ENCODE measurements around the gene DPP8.
A peak's percentile ranks its signal among the peaks of the same experiment; 100 is the strongest.

DPP8 gene

GRCh38 chr15:65420975-65421359 is 96.5 kb downstream of the DPP8 start:
- H2AFZ ChIP-seq (ENCODE audit: low read depth, low read length): peak overlapping the region; percentile 43
- peak overlapping the region; percentile 55 for H2BK120ac ChIP-seq (ENCODE audit: low read depth, low read length)
- peaks cover 5% of the 10 kb centered on the region for H3K79me1 ChIP-seq (replicated peaks; ENCODE audit: low read length, poor library complexity, severe bottlenecking)
- peak overlapping the region in 1 of 2 experiments; percentile 46 for H3K23ac ChIP-seq (ENCODE audit: low read length in 2 of 2)
- H2AK5ac ChIP-seq (ENCODE audit: low read length, severe bottlenecking): peak overlapping the region; percentile 64
- peak overlapping the region; percentile 8 for H2BK15ac ChIP-seq (ENCODE audit: low read depth, poor library complexity, severe bottlenecking)
- H3K4ac ChIP-seq (ENCODE audit: low read depth in 1 of 2, low read length in 2 of 2): peak overlapping the region; percentile 69 to 70
- DNase-seq: no peak
- peak overlapping the region; percentile 60 for H3K4me2 ChIP-seq (ENCODE audit: low read length, poor library complexity, severe bottlenecking)
- H2BK12ac ChIP-seq (ENCODE audit: low read length in 2 of 2): peak overlapping the region; percentile 59 to 75
- H3K27me3 ChIP-seq (ENCODE audit: control insufficient read depth in 1 of 2, insufficient read depth in 1 of 2, low read length in 2 of 2): peaks cover 0 to 49% of the 10 kb centered on the region in 2 experiments
- peak overlapping the region; percentile 68 for H3K9ac ChIP-seq (ENCODE audit: low read length)
- 12% methylated on average over 16 of the region's 17 CpGs for WGBS
- peak overlapping the region; percentile 61 to 76 for H3K18ac ChIP-seq (ENCODE audit: low read depth in 1 of 2, low read length in 2 of 2)
- peak overlapping the region; percentile 61 for H4K8ac ChIP-seq (ENCODE audit: low read length)
- H3K27ac ChIP-seq (ENCODE audit: low read length, poor library complexity, severe bottlenecking): peak overlapping the region; percentile 96
- H3K4me3 ChIP-seq (ENCODE audit: insufficient read depth in 1 of 2, low read depth in 1 of 2, low read length in 2 of 2): peak overlapping the region; percentile 53 to 96
- H3K14ac ChIP-seq (ENCODE audit: low read length in 2 of 2): peak overlapping the region in 1 of 2 experiments; percentile 67
- H4K91ac ChIP-seq (ENCODE audit: low read length): peak overlapping the region; percentile 62
- no peaks in the 10 kb centered on the region for H3K9me3 ChIP-seq (ENCODE audit: control insufficient read depth, low read length)
- H3K36me3 ChIP-seq (ENCODE audit: control insufficient read depth in 1 of 2, insufficient read depth in 2 of 2, low read depth in 1 of 2, low read length in 2 of 2): no peaks in the 10 kb centered on the region
- peaks cover 26% of the 10 kb centered on the region for H3K4me1 ChIP-seq (ENCODE audit: control insufficient read depth, insufficient read depth, low read depth, low read length)
- peak overlapping the region; percentile 81 for H2BK5ac ChIP-seq (ENCODE audit: low read depth, low read length, poor library complexity, severe bottlenecking)

GRCh38 chr15:65418596-65418995 is 98.9 kb downstream of the DPP8 start:
- H3K79me1 ChIP-seq (replicated peaks; ENCODE audit: low read length, poor library complexity, severe bottlenecking): peaks cover 8% of the 10 kb centered on the region
- peaks cover 40% of the 10 kb centered on the region for H3K4me1 ChIP-seq (ENCODE audit: control insufficient read depth, insufficient read depth, low read depth, low read length)
- H3K9ac ChIP-seq (ENCODE audit: low read length): no peak overlapping the region
- H3K27me3 ChIP-seq (ENCODE audit: control insufficient read depth in 1 of 2, insufficient read depth in 1 of 2, low read length in 2 of 2): peaks cover 0 to 45% of the 10 kb centered on the region in 2 experiments
- peak overlapping the region; percentile 3 for H2AK5ac ChIP-seq (ENCODE audit: low read length, severe bottlenecking)
- H3K27ac ChIP-seq (ENCODE audit: low read length, poor library complexity, severe bottlenecking): no peak overlapping the region
- no peak overlapping the region for H3K18ac ChIP-seq (ENCODE audit: low read depth in 1 of 2, low read length in 2 of 2)
- H2AFZ ChIP-seq (ENCODE audit: low read depth, low read length): no peak overlapping the region
- no peak for DNase-seq
- H2BK5ac ChIP-seq (ENCODE audit: low read depth, low read length, poor library complexity, severe bottlenecking): no peak overlapping the region
- WGBS: 39% methylated on average over 2 of the region's 2 CpGs
- no peaks in the 10 kb centered on the region for H3K9me3 ChIP-seq (ENCODE audit: control insufficient read depth, low read length)
- H2BK15ac ChIP-seq (ENCODE audit: low read depth, poor library complexity, severe bottlenecking): no peak overlapping the region
- no peak overlapping the region for H2BK12ac ChIP-seq (ENCODE audit: low read length in 2 of 2)
- no peak overlapping the region for H4K8ac ChIP-seq (ENCODE audit: low read length)
- H3K23ac ChIP-seq (ENCODE audit: low read length in 2 of 2): no peak overlapping the region
- no peak overlapping the region for H3K14ac ChIP-seq (ENCODE audit: low read length in 2 of 2)
- H3K36me3 ChIP-seq (ENCODE audit: control insufficient read depth in 1 of 2, insufficient read depth in 2 of 2, low read depth in 1 of 2, low read length in 2 of 2): no peaks in the 10 kb centered on the region
- H3K4me3 ChIP-seq (ENCODE audit: insufficient read depth in 1 of 2, low read depth in 1 of 2, low read length in 2 of 2): no peak overlapping the region
- no peak overlapping the region for H4K91ac ChIP-seq (ENCODE audit: low read length)
- no peak overlapping the region for H3K4me2 ChIP-seq (ENCODE audit: low read length, poor library complexity, severe bottlenecking)
- no peak overlapping the region for H2BK120ac ChIP-seq (ENCODE audit: low read depth, low read length)
- H3K4ac ChIP-seq (ENCODE audit: low read depth in 1 of 2, low read length in 2 of 2): no peak overlapping the region

- Histone ChIP-seq H3K9ac (ENCODE audit: low read length) (no peak overlapping the region), H4K8ac (ENCODE audit: low read length) (no peak overlapping the region), H3K4ac (ENCODE audit: low read depth in 1 of 2, low read length in 2 of 2) (peak overlapping the region in 1 of 2 experiments; percentile 22), H3K4me2 (ENCODE audit: low read length, poor library complexity, severe bottlenecking) (no peak overlapping the region), H3K27ac (ENCODE audit: low read length, poor library complexity, severe bottlenecking) (peak overlapping the region; percentile 51), H3K14ac (ENCODE audit: low read length in 2 of 2) (no peak overlapping the region), H2BK12ac (ENCODE audit: low read length in 2 of 2) (peak overlapping the region in 1 of 2 experiments; percentile 65), H3K23ac (ENCODE audit: low read length in 2 of 2) (no peak overlapping the region), H2AFZ (ENCODE audit: low read depth, low read length) (no peak overlapping the region), H2AK5ac (ENCODE audit: low read length, severe bottlenecking) (peak overlapping the region; percentile 89), H3K79me1 (replicated peaks; ENCODE audit: low read length, poor library complexity, severe bottlenecking) (peaks cover 9% of the 10 kb centered on the region), H2BK5ac (ENCODE audit: low read depth, low read length, poor library complexity, severe bottlenecking) (no peak overlapping the region), H2BK120ac (ENCODE audit: low read depth, low read length) (no peak overlapping the region), H3K18ac (ENCODE audit: low read depth in 1 of 2, low read length in 2 of 2) (no peak overlapping the region), H3K36me3 (ENCODE audit: control insufficient read depth in 1 of 2, insufficient read depth in 2 of 2, low read depth in 1 of 2, low read length in 2 of 2) (no peaks in the 10 kb centered on the region), H3K4me1 (ENCODE audit: control insufficient read depth, insufficient read depth, low read depth, low read length) (peaks cover 46% of the 10 kb centered on the region), H3K4me3 (ENCODE audit: insufficient read depth in 1 of 2, low read depth in 1 of 2, low read length in 2 of 2) (no peak overlapping the region), H3K27me3 (ENCODE audit: control insufficient read depth in 1 of 2, insufficient read depth in 1 of 2, low read length in 2 of 2) (peaks cover 0 to 35% of the 10 kb centered on the region in 2 experiments), H4K91ac (ENCODE audit: low read length) (no peak overlapping the region), H2BK15ac (ENCODE audit: low read depth, poor library complexity, severe bottlenecking) (no peak overlapping the region), H3K9me3 (ENCODE audit: control insufficient read depth, low read length) (no peaks in the 10 kb centered on the region)
- peak; percentile 56 for DNase-seq
- 31% methylated on average over 8 of the region's 8 CpGs for WGBS
These were observed 100.6 kb downstream of the DPP8 start for GRCh38 chr15:65416845-65417416.

GRCh38 chr15:65414841-65415621 is 102.5 kb downstream of the DPP8 start:
- Histone ChIP-seq H2AK5ac (ENCODE audit: low read length, severe bottlenecking) (peak overlapping the region; percentile 74), H2BK12ac (ENCODE audit: low read length in 2 of 2) (peak overlapping the region in 1 of 2 experiments; percentile 70), H2BK5ac (ENCODE audit: low read depth, low read length, poor library complexity, severe bottlenecking) (peak overlapping the region; percentile 57), H3K18ac (ENCODE audit: low read depth in 1 of 2, low read length in 2 of 2) (peak overlapping the region; percentile 40 to 48), H3K9me3 (ENCODE audit: control insufficient read depth, low read length) (no peaks in the 10 kb centered on the region), H3K79me1 (replicated peaks; ENCODE audit: low read length, poor library complexity, severe bottlenecking) (peaks cover 9% of the 10 kb centered on the region), H3K27ac (ENCODE audit: low read length, poor library complexity, severe bottlenecking) (peak overlapping the region; percentile 96), H2BK15ac (ENCODE audit: low read depth, poor library complexity, severe bottlenecking) (no peak overlapping the region), H4K8ac (ENCODE audit: low read length) (peak overlapping the region; percentile 67), H3K23ac (ENCODE audit: low read length in 2 of 2) (no peak overlapping the region), H3K4me3 (ENCODE audit: insufficient read depth in 1 of 2, low read depth in 1 of 2, low read length in 2 of 2) (no peak overlapping the region), H2BK120ac (ENCODE audit: low read depth, low read length) (no peak overlapping the region), H3K14ac (ENCODE audit: low read length in 2 of 2) (no peak overlapping the region), H3K4ac (ENCODE audit: low read depth in 1 of 2, low read length in 2 of 2) (peak overlapping the region in 1 of 2 experiments; percentile 49), H3K9ac (ENCODE audit: low read length) (peak overlapping the region; percentile 19), H4K91ac (ENCODE audit: low read length) (peak overlapping the region; percentile 55), H2AFZ (ENCODE audit: low read depth, low read length) (peak overlapping the region; percentile 29), H3K27me3 (ENCODE audit: control insufficient read depth in 1 of 2, insufficient read depth in 1 of 2, low read length in 2 of 2) (peaks cover 0 to 22% of the 10 kb centered on the region in 2 experiments), H3K36me3 (ENCODE audit: control insufficient read depth in 1 of 2, insufficient read depth in 2 of 2, low read depth in 1 of 2, low read length in 2 of 2) (peaks cover 0 to 3% of the 10 kb centered on the region in 2 experiments), H3K4me1 (ENCODE audit: control insufficient read depth, insufficient read depth, low read depth, low read length) (peaks cover 52% of the 10 kb centered on the region), H3K4me2 (ENCODE audit: low read length, poor library complexity, severe bottlenecking) (peak overlapping the region; percentile 26)
- peak; percentile 89 for DNase-seq
- WGBS: 24% methylated on average over 13 of the region's 14 CpGs

All from mesenchymal stem cell (in vitro differentiated cells and primary cell).